Stomach (tissue), 9 donors: Measurements from ENCODE around the gene IMMT. TPM values are rescaled to one million over a fixed set of nuclear protein-coding genes. Genes with fewer than 3 reads are reported as not detected.

Experiments used
- DNase-seq, 2 donors: peaks; one replicate each; pipeline versions ENCODE4 v3.0.0 to v3.0.0-alpha.2; 2013 to 2019
- H3K27ac ChIP-seq, 5 donors: fragments of 200-600 bp in 4 of 5; sonication (generic) in 4 of 5; one replicate each; pipeline ENCODE4 v1.5.1; 2013 to 2019; ENCODE audit warnings: mild to moderate bottlenecking in 1 of 5, moderate library complexity in 1 of 5
- H3K27me3 ChIP-seq, 3 donors: fragments of 200-600 bp; sonication (generic); one replicate each; pipeline ENCODE4 v1.5.1; 2017 to 2019; ENCODE audit warnings: mixed run types in 1 of 3
- H3K36me3 ChIP-seq, 4 donors: fragments of 200-600 bp; sonication (generic); 1 replicate in 3 of 4; 2 replicates in 1 of 4; pipeline ENCODE4 v1.5.1; 2016 to 2019
- H3K4me1 ChIP-seq, 4 donors: fragments of 200-600 bp; sonication (generic); one replicate each; pipeline ENCODE4 v1.5.1; 2016 to 2019
- H3K4me3 ChIP-seq, 4 donors: fragments of 200-600 bp; sonication (generic) in 3 of 4; one replicate each; pipeline ENCODE4 v1.5.1; 2016 to 2019; ENCODE audit warnings: mild to moderate bottlenecking in 1 of 4
- H3K9me3 ChIP-seq, 4 donors: fragments of 200-600 bp; sonication (generic); one replicate each; pipeline ENCODE4 v1.5.1; 2016 to 2019
- CTCF ChIP-seq, 7 experiments: fragments of 450-650 bp in 4 of 7; fragments of 200-600 bp in 3 of 7; sonication (generic) in 3 of 7; IDR thresholded peaks; one replicate each; pipeline ENCODE4 v1.5.1; 2016 to 2019; ENCODE audit warnings: antibody characterized with exemption in 7 of 7, control low read depth in 2 of 7, mild to moderate bottlenecking in 1 of 7
- EP300 ChIP-seq: sonication (generic); formaldehyde crosslinking; IDR thresholded peaks from one replicate; pipeline ENCODE4 v1.6.1; 2017; ENCODE audit warnings: antibody characterized with exemption
- POLR2A ChIP-seq, 4 donors: fragments of 450-650 bp; IDR thresholded peaks; one replicate each; pipeline ENCODE4 v1.6.1; 2016; ENCODE audit warnings: antibody characterized with exemption in 4 of 4, control low read depth in 2 of 4, mild to moderate bottlenecking in 1 of 4, moderate library complexity in 1 of 4
- POLR2AphosphoS5 ChIP-seq, 3 donors: sonication (generic); formaldehyde crosslinking; IDR thresholded peaks; one replicate each; pipeline ENCODE4 v1.6.1; 2016; ENCODE audit warnings: antibody characterized with exemption in 3 of 3
- WGBS, 5 donors: extraction: QIAGEN DNeasy Blood & Tissue Kit in 3 of 5; methylation state at CpG; one replicate each; pipeline versions ENCODE4 v1.1.5 to v1.1.7; 2013 to 2018; 5-methylcytosine and 5-hydroxymethylcytosine counted together
- intact Hi-C: fragments of 100-400 bp; cut with DNase I; formaldehyde crosslinking; loops from one replicate; pipeline ENCODE4 v1.15.1; 2023; ENCODE audit warnings: low total_unique reads
- polyA plus RNA-seq, 3 donors: library from polyadenylated mRNA; stranded (reverse); fragments of 200-250 nt; gene quantifications; one replicate each; pipeline ENCODE4 v1.2.3, GENCODE V29; 2013
- total RNA-seq, 5 donors: library from RNA; depleted of rRNA; stranded (reverse); fragments of >200 nt; gene quantifications; one replicate each; pipeline versions ENCODE4 v1.1.0 to v1.2.3, GENCODE V29; 2014 to 2016
- donor health status: healthy with polysubstance abuse.
- donor health status: Bipolar disorder and iron deficiency.
- donor health status: healthy.

The IMMT gene
- total and polyA plus RNA-seq, 8 donors, result 30.1 to 94.5 (median 42.4) TPM

GRCh38 chr2:86143307-86143706 lies 52.0 kb downstream of the IMMT start:
- TF ChIP-seq CTCF (IDR thresholded peaks at IDR 0.05) (no peak), POLR2AphosphoS5 (IDR thresholded peaks at IDR 0.05) (no peak), POLR2A (IDR thresholded peaks at IDR 0.05) (no peak), EP300 (no peak)
- no peaks in the 10 kb centered on the region for H3K27me3 ChIP-seq
- H3K36me3 ChIP-seq, result peaks cover 64 to 100% (median 100%) of the 10 kb centered on the region in 4 donors

GRCh38 chr2:86142436-86143257 lies 52.6 kb downstream of the IMMT start:
- intact Hi-C loops, result no loop called here

More at GRCh38 chr2:86143307-86143706, 52.0 kb downstream of the IMMT start:
- Histone ChIP-seq H3K9me3 (no peaks in the 10 kb centered on the region), H3K27ac (no peak overlapping the region), H3K4me1 (no peaks in the 10 kb centered on the region), H3K4me3 (no peak overlapping the region)
- WGBS, 5 donors, result 87 to 93% (median 88%) methylated on average over 6 of the region's 6 CpGs
- intact Hi-C loops, result no loop called here
- DNase-seq, result no peak

GRCh38 chr2:86140969-86141392 lies 54.3 kb downstream of the IMMT start:
- H3K36me3 ChIP-seq, result peaks cover 63 to 100% (median 100%) of the 10 kb centered on the region in 4 donors
- intact Hi-C loops, result no loop called here

More at GRCh38 chr2:86142436-86143257, 52.6 kb downstream of the IMMT start:
- Histone ChIP-seq H3K27me3 (no peaks in the 10 kb centered on the region), H3K27ac (no peak overlapping the region), H3K36me3 (peaks cover 63 to 100% (median 100%) of the 10 kb centered on the region in 4 donors), H3K4me1 (no peaks in the 10 kb centered on the region), H3K9me3 (no peaks in the 10 kb centered on the region), H3K4me3 (no peak overlapping the region)
- no peak for TF ChIP-seq EP300
- no peak for DNase-seq
- WGBS, 5 donors, result 54 to 76% (median 57%) methylated on average over 3 of the region's 3 CpGs

GRCh38 chr2:86139981-86140380 lies 55.3 kb downstream of the IMMT start:
- peaks cover 64 to 100% (median 100%) of the 10 kb centered on the region in 4 donors for H3K36me3 ChIP-seq

More at GRCh38 chr2:86140969-86141392, 54.3 kb downstream of the IMMT start:
- H3K4me1 ChIP-seq, result no peaks in the 10 kb centered on the region
- no peak overlapping the region for H3K27ac ChIP-seq
- no peaks in the 10 kb centered on the region for H3K9me3 ChIP-seq
- 73 to 82% (median 75%) methylated on average over 4 of the region's 4 CpGs for WGBS, 5 donors
- no peak for DNase-seq
- H3K4me3 ChIP-seq, result no peak overlapping the region
- TF ChIP-seq CTCF (IDR thresholded peaks at IDR 0.05) (no peak), EP300 (no peak), POLR2A (IDR thresholded peaks at IDR 0.05) (no peak), POLR2AphosphoS5 (IDR thresholded peaks at IDR 0.05) (no peak)
- H3K27me3 ChIP-seq, result no peaks in the 10 kb centered on the region

More at GRCh38 chr2:86139981-86140380, 55.3 kb downstream of the IMMT start:
- Histone ChIP-seq H3K27me3 (no peaks in the 10 kb centered on the region), H3K4me3 (no peak overlapping the region), H3K9me3 (no peaks in the 10 kb centered on the region), H3K4me1 (no peaks in the 10 kb centered on the region), H3K27ac (no peak overlapping the region)
- intact Hi-C loops, result no loop called here
- no peak for TF ChIP-seq POLR2A (IDR thresholded peaks at IDR 0.05)
- no peak for TF ChIP-seq CTCF (IDR thresholded peaks at IDR 0.05)
- TF ChIP-seq EP300, result no peak
- no peak for TF ChIP-seq POLR2AphosphoS5 (IDR thresholded peaks at IDR 0.05)
- no peak for DNase-seq
- WGBS, 5 donors, result 86 to 92% (median 89%) methylated on average over 4 of the region's 4 CpGs
